GM18858 (cell line): ENCODE results near the gene TMEM94.
"Not testable (repeated sequence)": the region's sequence is repeated elsewhere in the genome, so short reads cannot be mapped to it uniquely, and the experiment has no call there.

Experiments
- ATAC-seq: cut with Tn5 transposase; IDR thresholded peaks from one replicate; pipeline ENCODE4 v1.9.1; 2021; ENCODE audit not compliant: unreplicated experiment

The TMEM94 gene

GRCh38 chr17:75476271-75476671, 19.8 kb downstream of the TMEM94 start:
- ATAC-seq = no peak

- no peak for ATAC-seq
Observed at GRCh38 chr17:75476752-75477489, 20.5 kb downstream of the TMEM94 start.

GRCh38 chr17:75477490-75477862, 21.0 kb downstream of the TMEM94 start:
- not testable (repeated sequence) for ATAC-seq

- no peak for ATAC-seq
Observed at GRCh38 chr17:75478508-75478907, 22.1 kb downstream of the TMEM94 start.

GRCh38 chr17:75480281-75480680, 23.8 kb downstream of the TMEM94 start:
- ATAC-seq = no peak

GRCh38 chr17:75481194-75482068, 25.0 kb downstream of the TMEM94 start:
- ATAC-seq = no peak

GRCh38 chr17:75482098-75482942, 25.9 kb downstream of the TMEM94 start:
- ATAC-seq = no peak

GRCh38 chr17:75485688-75486087, 29.3 kb downstream of the TMEM94 start:
- no peak for ATAC-seq

GRCh38 chr17:75486151-75486550, 29.7 kb downstream of the TMEM94 start:
- no peak for ATAC-seq

GRCh38 chr17:75486951-75487350, 30.5 kb downstream of the TMEM94 start:
- no peak for ATAC-seq

GRCh38 chr17:75487351-75488070, 31.1 kb downstream of the TMEM94 start:
- no peak for ATAC-seq

- no peak for ATAC-seq
Observed at GRCh38 chr17:75488693-75489510, 32.5 kb downstream of the TMEM94 start.

GRCh38 chr17:75489511-75489955, 33.1 kb downstream of the TMEM94 start:
- no peak for ATAC-seq

GRCh38 chr17:75490173-75490743, 33.8 kb downstream of the TMEM94 start:
- no peak for ATAC-seq

GRCh38 chr17:75490953-75491649, 34.7 kb downstream of the TMEM94 start:
- ATAC-seq = no peak

- ATAC-seq = no peak
Observed at GRCh38 chr17:75491680-75492079, 35.2 kb downstream of the TMEM94 start.

GRCh38 chr17:75492555-75493168, 36.2 kb downstream of the TMEM94 start:
- ATAC-seq = no peak

GRCh38 chr17:75493476-75494129, 37.2 kb downstream of the TMEM94 start:
- ATAC-seq = no peak
